GM12878 (cell line): ENCODE data around the gene APH1B. TPM values are rescaled to one million over a fixed set of nuclear protein-coding genes. Genes with fewer than 3 reads are reported as not detected.

Experiments
- CBX3 ChIP-seq: fragments of 200-600 bp; sonication (generic); IDR thresholded peaks from 2 replicates; pipeline ENCODE4 v1.6.1; 2016; ENCODE audit warnings: low read depth, borderline replicate concordance
- CEBPB ChIP-seq, 2 experiments: fragments of 150-350 bp in 1 of 2; IDR thresholded peaks; 2 replicates each; pipeline ENCODE4 v1.6.1; 2012 to 2014; ENCODE audit warnings: low read depth in 2 of 2, low read length in 2 of 2, borderline replicate concordance in 1 of 2, inconsistent platforms in 1 of 2
- IKZF1 ChIP-seq: fragments of 450-650 bp; conservative IDR thresholded peaks from 2 replicates; pipeline ENCODE4 v1.6.1; 2017; ENCODE audit warnings: antibody characterized with exemption, mild to moderate bottlenecking
- IRF5 ChIP-seq: fragments of 450-650 bp; IDR thresholded peaks from 2 replicates; pipeline ENCODE4 v1.6.1; 2017; ENCODE audit warnings: borderline replicate concordance
- MYC ChIP-seq: IDR thresholded peaks from 2 replicates; pipeline ENCODE4 v1.6.1; 2011; ENCODE audit warnings: mild to moderate bottlenecking, low read length, moderate library complexity, inconsistent platforms; ENCODE audit not compliant: insufficient read depth, insufficient replicate concordance, insufficient read length, severe bottlenecking
- NBN ChIP-seq: fragments of 450-650 bp; IDR thresholded peaks from 2 replicates; pipeline ENCODE4 v1.6.1; 2016
- PRDM15 ChIP-seq: fragments of 450-650 bp; formaldehyde crosslinking; IDR thresholded peaks from 2 replicates; pipeline ENCODE4 v1.4.0; 2020; ENCODE audit warnings: mild to moderate bottlenecking, moderate library complexity
- RELB ChIP-seq: fragments of 450-650 bp; IDR thresholded peaks from 2 replicates; pipeline ENCODE4 v1.6.1; 2017; ENCODE audit warnings: low read depth, mild to moderate bottlenecking, moderate library complexity
- SIX5 ChIP-seq: IDR thresholded peaks from 2 replicates; pipeline ENCODE4 v1.6.1; 2011; ENCODE audit warnings: mild to moderate bottlenecking, low read depth, low read length, moderate library complexity; ENCODE audit not compliant: severe bottlenecking
- STAT1 ChIP-seq: fragments of 450-650 bp; conservative IDR thresholded peaks from 2 replicates; pipeline ENCODE4 v1.6.1; 2014; ENCODE audit warnings: antibody characterized with exemption, mild to moderate bottlenecking
- ZNF592 ChIP-seq: fragments of 450-650 bp; IDR thresholded peaks from 2 replicates; pipeline ENCODE4 v1.6.1; 2017; ENCODE audit warnings: mild to moderate bottlenecking, moderate library complexity
- ZNF622 ChIP-seq: fragments of 450-650 bp; IDR thresholded peaks from 2 replicates; pipeline ENCODE4 v1.6.1; 2017; ENCODE audit warnings: mild to moderate bottlenecking, inconsistent platforms
- polyA plus RNA-seq, 11 experiments: library from polyadenylated mRNA; depleted of rRNA in 4 of 11; unstranded in 6 of 11; stranded (reverse) in 5 of 11; fragments of >200 nt; fragmentation: Nextera tagmentation in 4 of 11; fragmentation: Illumina TruSeq in 1 of 11; extraction: Ambion mirVana in 4 of 11; extraction: Trizol in 1 of 11; gene quantifications; 1 replicate in 1 of 11; 2 replicates in 10 of 11; pipeline versions ENCODE4 v1.2.1 to v1.2.3, GENCODE V29; 2011 to 2016; ENCODE audit warnings: inconsistent platforms in 2 of 11, missing spikeins in 2 of 11, low read depth in 1 of 11
- total RNA-seq, 4 experiments: library from RNA; depleted of rRNA in 3 of 4; stranded (reverse); fragments of >200 nt in 3 of 4; fragmentation: Illumina TruSeq in 1 of 4; extraction: Trizol in 1 of 4; gene quantifications; 2 replicates each; pipeline versions ENCODE4 v1.2.1 to v1.2.3, GENCODE V29; 2013 to 2021

Gene APH1B
- total and polyA plus RNA-seq, 10 of the 15 experiments (the other 5 are each of a cell fraction or from before 2014, with no cell fraction given): 5.0 to 20.8 (median 11.1) TPM

GRCh38 chr15:63277038-63277892 is at the start of gene APH1B (continued):
- TF ChIP-seq STAT1 (0 out of 2 replicates have a peak, but pooled peaks have one; percentile 37), CEBPB (IDR thresholded peaks at IDR 0.05; ENCODE audit: borderline replicate concordance in 1 of 2, low read depth in 2 of 2, low read length in 2 of 2) (no peak), ZNF622 (no peak), ZNF592 (no peak), IRF5 (no peak), CBX3 (no peak), PRDM15 (no peak), NBN (peak; percentile 11; the same call in 1 of the 2 replicates), SIX5 (no peak), IKZF1 (peak; percentile 22; the same call in 1 of the 2 replicates), RELB (peak; percentile 9; the same call in 1 of the 2 replicates), MYC (no peak)
